HG02642 (cell line): ENCODE results near the gene NCR1.
"Not testable (repeated sequence)": the region's sequence is repeated elsewhere in the genome, so short reads cannot be mapped to it uniquely, and the experiment has no call there.

Source experiments
- ATAC-seq: cut with Tn5 transposase; IDR thresholded peaks from one replicate; pipeline ENCODE4 v1.9.1; 2021; ENCODE audit warnings: mild to moderate bottlenecking; ENCODE audit not compliant: unreplicated experiment, poor library complexity

Gene NCR1

GRCh38 chr19:54905421-54905802, 536 bp upstream of the NCR1 start:
- ATAC-seq = no peak

GRCh38 chr19:54906819-54907218, 871 bp downstream of the NCR1 start:
- no peak for ATAC-seq

GRCh38 chr19:54907899-54908298, 2.0 kb downstream of the NCR1 start:
- not testable (repeated sequence) for ATAC-seq

GRCh38 chr19:54916822-54917221, 10.9 kb downstream of the NCR1 start:
- no peak for ATAC-seq

GRCh38 chr19:54918499-54918898, 12.6 kb downstream of the NCR1 start:
- no peak for ATAC-seq

- ATAC-seq = not testable (repeated sequence)
Measured at GRCh38 chr19:54919646-54920563, 14.0 kb downstream of the NCR1 start.

- ATAC-seq = no peak
Measured at GRCh38 chr19:54921082-54921481, 15.1 kb downstream of the NCR1 start.

- no peak for ATAC-seq
Measured at GRCh38 chr19:54923276-54923675, 17.3 kb downstream of the NCR1 start.

- no peak for ATAC-seq
Measured at GRCh38 chr19:54928299-54928698, 22.4 kb downstream of the NCR1 start.

- peak; percentile 42 for ATAC-seq
Measured at GRCh38 chr19:54937926-54938325, 32.0 kb downstream of the NCR1 start.

GRCh38 chr19:54938906-54939305, 33.0 kb downstream of the NCR1 start:
- no peak for ATAC-seq

GRCh38 chr19:54939538-54939937, 33.6 kb downstream of the NCR1 start:
- ATAC-seq = not testable (repeated sequence)

GRCh38 chr19:54943772-54944361, 37.9 kb downstream of the NCR1 start:
- not testable (repeated sequence) for ATAC-seq

GRCh38 chr19:54947381-54947780, 41.4 kb downstream of the NCR1 start, which contains the start of gene NLRP7:
Gene NLRP7, minus strand, starts transcription at chr19:54947530.
- no peak for ATAC-seq

GRCh38 chr19:54949412-54949811, 43.5 kb downstream of the NCR1 start:
- ATAC-seq = no peak

GRCh38 chr19:54950580-54950979, 44.6 kb downstream of the NCR1 start:
- ATAC-seq = not testable (repeated sequence)

GRCh38 chr19:54952591-54953344, 46.8 kb downstream of the NCR1 start:
- no peak for ATAC-seq

- not testable (repeated sequence) for ATAC-seq
Measured at GRCh38 chr19:54953345-54953713, 47.4 kb downstream of the NCR1 start.

GRCh38 chr19:54955376-54955775, 49.4 kb downstream of the NCR1 start:
- no peak for ATAC-seq

GRCh38 chr19:54959840-54960239, 53.9 kb downstream of the NCR1 start:
- ATAC-seq = no peak
